Tibial nerve (tissue), 4 donors: ENCODE results near the gene SIK2.

ENCODE experiments used
- EP300 ChIP-seq, 2 donors: sonication (generic); formaldehyde crosslinking; IDR thresholded peaks; one replicate each; pipeline ENCODE4 v1.6.1; 2017; ENCODE audit warnings: antibody characterized with exemption in 2 of 2, mild to moderate bottlenecking in 1 of 2
- POLR2A ChIP-seq, 2 donors: fragments of 450-650 bp; IDR thresholded peaks; one replicate each; pipeline ENCODE4 v1.6.1; 2017; ENCODE audit warnings: antibody characterized with exemption in 2 of 2, mild to moderate bottlenecking in 2 of 2, moderate library complexity in 2 of 2
- TF ChIP-seq, protein P1 (sequence below), 5 experiments: fragments of 200-600 bp in 3 of 5; fragments of 450-650 bp in 2 of 5; sonication (generic) in 3 of 5; IDR thresholded peaks; one replicate each; pipeline ENCODE4 v1.5.1; 2016 to 2019; ENCODE audit warnings: antibody characterized with exemption in 5 of 5, mild to moderate bottlenecking in 3 of 5, moderate library complexity in 2 of 5

DNA sequence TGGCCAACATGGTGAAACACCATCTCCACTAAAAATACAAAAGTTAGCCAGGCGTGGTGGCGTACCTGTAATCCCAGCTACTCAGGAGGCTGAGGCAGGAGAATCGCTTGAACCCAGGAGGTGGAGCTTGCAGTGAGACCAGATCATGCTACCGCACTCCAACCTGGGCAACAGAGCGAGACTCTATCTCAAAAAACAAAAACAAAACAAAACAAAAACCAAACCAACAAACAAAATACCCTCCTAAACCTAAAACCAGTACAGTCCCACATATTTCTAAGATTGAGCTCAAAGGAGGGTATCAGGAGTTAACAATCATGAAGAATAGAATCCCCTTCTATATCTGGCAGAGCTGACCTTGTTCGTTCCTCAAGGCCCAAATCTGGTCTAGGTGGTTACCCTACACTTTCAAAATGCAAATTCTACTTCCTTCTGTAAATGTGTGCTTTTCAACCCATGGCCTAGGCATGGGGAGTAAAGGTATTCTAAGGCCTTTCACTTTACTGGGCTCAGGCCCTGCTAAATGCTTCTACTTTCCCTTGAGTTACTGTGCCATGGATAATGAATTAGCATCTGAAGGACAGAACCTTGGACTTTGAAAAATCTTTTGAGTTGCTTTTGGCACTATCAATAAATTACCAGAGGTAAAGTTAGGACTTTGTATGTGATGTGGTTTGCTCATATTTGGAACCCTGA lies 174.3 kb downstream of the SIK2 start:
- TF ChIP-seq, protein P1, sequence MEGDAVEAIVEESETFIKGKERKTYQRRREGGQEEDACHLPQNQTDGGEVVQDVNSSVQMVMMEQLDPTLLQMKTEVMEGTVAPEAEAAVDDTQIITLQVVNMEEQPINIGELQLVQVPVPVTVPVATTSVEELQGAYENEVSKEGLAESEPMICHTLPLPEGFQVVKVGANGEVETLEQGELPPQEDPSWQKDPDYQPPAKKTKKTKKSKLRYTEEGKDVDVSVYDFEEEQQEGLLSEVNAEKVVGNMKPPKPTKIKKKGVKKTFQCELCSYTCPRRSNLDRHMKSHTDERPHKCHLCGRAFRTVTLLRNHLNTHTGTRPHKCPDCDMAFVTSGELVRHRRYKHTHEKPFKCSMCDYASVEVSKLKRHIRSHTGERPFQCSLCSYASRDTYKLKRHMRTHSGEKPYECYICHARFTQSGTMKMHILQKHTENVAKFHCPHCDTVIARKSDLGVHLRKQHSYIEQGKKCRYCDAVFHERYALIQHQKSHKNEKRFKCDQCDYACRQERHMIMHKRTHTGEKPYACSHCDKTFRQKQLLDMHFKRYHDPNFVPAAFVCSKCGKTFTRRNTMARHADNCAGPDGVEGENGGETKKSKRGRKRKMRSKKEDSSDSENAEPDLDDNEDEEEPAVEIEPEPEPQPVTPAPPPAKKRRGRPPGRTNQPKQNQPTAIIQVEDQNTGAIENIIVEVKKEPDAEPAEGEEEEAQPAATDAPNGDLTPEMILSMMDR (IDR thresholded peaks at IDR 0.05), result no peak
- TF ChIP-seq POLR2A (IDR thresholded peaks at IDR 0.05), result no peak
- no peak for TF ChIP-seq EP300 (IDR thresholded peaks at IDR 0.05)
